Measurements from ENCODE around the gene N4BP3. TPM values are rescaled to one million over a fixed set of nuclear protein-coding genes. Genes with fewer than 3 reads are reported as not detected.
"Not testable (repeated sequence)": the region's sequence is repeated elsewhere in the genome, so short reads cannot be mapped to it uniquely, and the experiment has no call there.

Gene N4BP3
- total RNA-seq, 3 donors from 2014 or later: 0.32 to 9.8 (median 4.9) TPM

DNA sequence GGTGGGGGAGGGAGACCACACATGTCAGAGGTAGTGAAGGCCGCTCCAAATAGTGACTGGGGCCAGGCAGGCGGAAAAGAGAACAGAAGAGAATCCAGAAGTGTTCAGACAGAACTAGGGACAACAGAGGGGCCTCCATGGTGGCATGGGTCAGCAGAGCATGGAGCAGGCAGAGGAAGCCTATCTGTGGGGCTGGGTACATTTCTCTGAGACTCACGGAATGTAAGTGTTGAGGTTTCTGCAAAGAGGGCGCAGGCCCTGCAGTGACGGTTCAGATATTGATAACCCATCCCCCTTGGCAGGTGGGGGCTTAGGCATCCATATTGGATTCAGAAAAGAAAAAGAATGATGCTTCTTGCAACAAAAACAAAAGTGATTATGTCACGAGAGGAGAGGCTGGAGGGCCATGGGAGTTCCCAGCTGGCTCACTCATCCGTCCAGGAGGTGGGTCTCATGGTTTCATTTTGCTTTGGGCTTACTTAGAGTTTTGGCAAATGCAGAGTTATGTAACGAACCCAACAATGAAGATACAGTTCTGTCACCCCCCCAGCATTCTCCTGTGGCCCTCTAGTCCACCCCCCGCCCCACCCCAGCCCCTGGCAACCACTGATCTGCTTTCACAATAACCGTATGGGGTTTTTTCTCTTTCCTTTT is 12.0 kb downstream of the N4BP3 start:
- H3K4me1 ChIP-seq: peaks cover 15 to 38% of the 10 kb centered on the region in 2 donors
- TF ChIP-seq POLR2AphosphoS5 (IDR thresholded peaks at IDR 0.05) (no peak), POLR2A (IDR thresholded peaks at IDR 0.05) (no peak)
- TF ChIP-seq, protein P1, sequence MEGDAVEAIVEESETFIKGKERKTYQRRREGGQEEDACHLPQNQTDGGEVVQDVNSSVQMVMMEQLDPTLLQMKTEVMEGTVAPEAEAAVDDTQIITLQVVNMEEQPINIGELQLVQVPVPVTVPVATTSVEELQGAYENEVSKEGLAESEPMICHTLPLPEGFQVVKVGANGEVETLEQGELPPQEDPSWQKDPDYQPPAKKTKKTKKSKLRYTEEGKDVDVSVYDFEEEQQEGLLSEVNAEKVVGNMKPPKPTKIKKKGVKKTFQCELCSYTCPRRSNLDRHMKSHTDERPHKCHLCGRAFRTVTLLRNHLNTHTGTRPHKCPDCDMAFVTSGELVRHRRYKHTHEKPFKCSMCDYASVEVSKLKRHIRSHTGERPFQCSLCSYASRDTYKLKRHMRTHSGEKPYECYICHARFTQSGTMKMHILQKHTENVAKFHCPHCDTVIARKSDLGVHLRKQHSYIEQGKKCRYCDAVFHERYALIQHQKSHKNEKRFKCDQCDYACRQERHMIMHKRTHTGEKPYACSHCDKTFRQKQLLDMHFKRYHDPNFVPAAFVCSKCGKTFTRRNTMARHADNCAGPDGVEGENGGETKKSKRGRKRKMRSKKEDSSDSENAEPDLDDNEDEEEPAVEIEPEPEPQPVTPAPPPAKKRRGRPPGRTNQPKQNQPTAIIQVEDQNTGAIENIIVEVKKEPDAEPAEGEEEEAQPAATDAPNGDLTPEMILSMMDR (IDR thresholded peaks at IDR 0.05): no peak

DNA sequence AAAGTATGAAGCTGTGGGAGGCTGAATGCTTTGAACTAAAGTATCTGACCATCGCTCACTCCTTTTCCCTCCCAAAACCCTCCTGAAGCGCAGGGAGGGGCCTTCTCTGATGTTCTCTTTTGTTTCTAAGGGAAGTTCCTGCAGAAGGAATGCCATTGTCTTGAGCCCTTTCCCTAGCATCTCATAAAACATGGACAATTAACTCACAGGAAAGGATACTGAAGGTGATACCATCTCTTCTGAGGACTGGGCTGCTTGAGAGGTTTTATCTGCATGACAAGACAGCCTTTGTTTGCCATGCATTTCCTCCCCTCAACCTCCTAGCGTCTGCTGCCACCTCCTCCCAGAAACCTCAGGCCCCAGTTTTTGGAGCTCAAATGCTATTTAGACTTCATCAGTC is 13.2 kb downstream of the N4BP3 start:
- Histone ChIP-seq H3K4me3 (no peak overlapping the region), H3K27ac (peak overlapping the region; percentile 7 to 92), H3K9me3 (no peaks in the 10 kb centered on the region), H3K4me1 (peaks cover 10 to 29% of the 10 kb centered on the region in 2 donors), H3K27me3 (no peaks in the 10 kb centered on the region), H3K36me3 (no peaks in the 10 kb centered on the region)
- TF ChIP-seq POLR2AphosphoS5 (IDR thresholded peaks at IDR 0.05) (no peak), POLR2A (IDR thresholded peaks at IDR 0.05) (no peak)
- TF ChIP-seq, protein P1 (IDR thresholded peaks at IDR 0.05): no peak
- DNase-seq (ENCODE audit: low spot score in 2 of 2): no peak
- intact Hi-C loops (cut with DNase I; ENCODE audit: low total_unique reads): no loop called here

More for the DNA sequence above, 12.0 kb downstream of the N4BP3 start:
- no peaks in the 10 kb centered on the region for H3K36me3 ChIP-seq
- no peak overlapping the region for H3K4me3 ChIP-seq
- no peaks in the 10 kb centered on the region for H3K27me3 ChIP-seq
- intact Hi-C loops (cut with DNase I; ENCODE audit: low total_unique reads): no loop called here
- H3K9me3 ChIP-seq: no peaks in the 10 kb centered on the region
- DNase-seq (ENCODE audit: low spot score in 2 of 2): no peak
- H3K27ac ChIP-seq: peak overlapping the region; percentile 92 to 94

DNA sequence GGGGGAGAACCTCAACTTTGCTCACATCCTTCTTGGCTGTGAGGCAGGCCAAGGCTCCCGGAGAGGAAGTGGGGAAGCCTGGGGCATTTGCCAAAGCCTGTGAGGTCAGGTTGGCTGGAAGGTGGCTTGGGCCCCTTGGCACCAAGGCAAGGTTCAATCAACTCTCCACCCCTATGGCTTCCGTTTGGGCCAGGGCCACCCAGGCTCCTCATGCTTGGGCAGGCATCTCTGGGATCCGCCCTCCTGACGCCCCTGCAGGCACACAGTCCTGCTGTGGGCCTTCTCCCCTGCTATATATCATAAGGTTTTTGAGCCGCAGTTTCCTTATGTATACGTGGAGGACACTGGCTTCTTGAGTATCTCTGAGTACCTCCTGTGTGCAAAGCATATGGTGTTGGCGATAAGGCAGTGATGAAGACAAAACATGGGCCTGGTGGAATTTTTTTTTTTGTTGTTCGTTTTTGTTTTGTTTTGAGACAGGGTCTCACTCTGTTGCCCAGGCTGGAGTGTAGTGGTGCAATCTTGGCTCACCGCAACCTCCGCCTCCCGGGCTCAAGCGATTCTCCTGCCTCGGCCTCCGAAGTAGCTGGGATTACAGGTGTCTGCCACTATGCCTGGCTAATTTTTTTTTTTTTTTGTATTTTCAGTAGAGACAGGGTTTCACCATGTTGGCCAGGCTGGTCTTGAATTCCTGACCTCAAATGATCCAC is 14.1 kb downstream of the N4BP3 start:
- Histone ChIP-seq H3K4me1 (peaks cover 14 to 32% of the 10 kb centered on the region in 2 donors), H3K27ac (peak overlapping the region; percentile 25 to 35)
- H3K4me3 ChIP-seq; H3K36me3 ChIP-seq; H3K9me3 ChIP-seq; H3K27me3 ChIP-seq; intact Hi-C loops (cut with DNase I; ENCODE audit: low total_unique reads); DNase-seq (ENCODE audit: low spot score in 2 of 2): not testable (repeated sequence)

DNA sequence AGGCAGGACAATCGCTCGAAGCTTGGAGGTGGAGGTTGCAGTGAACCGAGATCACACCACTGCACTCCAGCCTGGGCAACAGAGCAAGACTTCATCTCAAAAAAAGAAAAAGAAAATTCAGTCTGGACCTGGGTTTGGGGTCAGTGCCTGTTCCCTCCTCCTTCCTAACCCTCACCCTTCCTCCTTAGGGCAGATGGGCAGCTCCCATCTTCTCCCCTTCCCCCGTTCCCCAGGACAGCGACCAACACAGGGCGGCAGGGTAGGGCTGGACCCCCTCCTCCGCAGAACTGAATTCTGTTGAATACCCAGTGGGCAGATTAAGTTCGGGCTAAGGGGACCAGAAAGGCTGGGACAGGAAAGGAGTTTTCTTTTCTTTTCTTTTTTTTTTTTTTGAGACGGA is 16.0 kb downstream of the N4BP3 start:
- no peaks in the 10 kb centered on the region for H3K27me3 ChIP-seq
- no peaks in the 10 kb centered on the region for H3K36me3 ChIP-seq
- peaks cover 11 to 18% of the 10 kb centered on the region in 2 donors for H3K4me1 ChIP-seq
- TF ChIP-seq POLR2AphosphoS5 (IDR thresholded peaks at IDR 0.05) (no peak), POLR2A (IDR thresholded peaks at IDR 0.05) (no peak)
- TF ChIP-seq, protein P1 (IDR thresholded peaks at IDR 0.05): no peak
- no peak overlapping the region for H3K27ac ChIP-seq
- H3K4me3 ChIP-seq: no peak overlapping the region
- DNase-seq (ENCODE audit: low spot score in 2 of 2): no peak
- no peaks in the 10 kb centered on the region for H3K9me3 ChIP-seq
- intact Hi-C loops (cut with DNase I; ENCODE audit: low total_unique reads): no loop called here

DNA sequence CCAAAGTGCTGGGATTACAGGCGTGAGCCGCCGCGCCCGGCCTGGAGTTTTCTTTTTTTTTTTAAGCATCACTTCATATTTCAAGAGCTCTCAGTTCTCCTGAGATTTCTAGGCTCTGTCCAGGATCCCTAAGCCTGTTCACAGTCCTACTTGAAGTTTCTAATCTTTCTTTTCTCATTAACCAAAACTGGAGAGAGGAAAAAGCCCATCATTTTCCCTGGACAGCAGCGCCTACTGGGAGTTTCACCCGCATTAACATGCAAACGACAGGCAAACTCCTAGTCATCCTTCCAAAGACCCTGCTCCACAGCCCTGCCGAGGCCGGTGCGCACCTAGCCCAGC is 16.9 kb downstream of the N4BP3 start:
- Histone ChIP-seq H3K27ac (peak overlapping the region; percentile 92 to 96), H3K4me3 (peak overlapping the region; percentile 81 to 88 (median 87)), H3K4me1 (peaks cover 9 to 11% of the 10 kb centered on the region in 2 donors)
- H3K27me3 ChIP-seq; H3K36me3 ChIP-seq; H3K9me3 ChIP-seq; DNase-seq (ENCODE audit: low spot score in 2 of 2); intact Hi-C loops (cut with DNase I; ENCODE audit: low total_unique reads): not testable (repeated sequence)
- TF ChIP-seq POLR2AphosphoS5 (IDR thresholded peaks at IDR 0.05): peak in 1 of 3 donors; percentile 15
